ENCODE measurements around the gene CEMP1. TPM values are rescaled to one million over a fixed set of nuclear protein-coding genes. Genes with fewer than 3 reads are reported as not detected.

Gene CEMP1
- total RNA-seq, 2 donors from 2014 or later = 0.52 to 1.3 TPM

GRCh38 chr16:2482708-2483534, 48.3 kb downstream of the CEMP1 start:
- H3K36me3 ChIP-seq (replicated peaks in 1 of 2; ENCODE audit: insufficient read depth in 1 of 2, low read depth in 2 of 2) = no peaks in the 10 kb centered on the region
- no peaks in the 10 kb centered on the region for H3K27me3 ChIP-seq
- 22 to 36% methylated on average over 19 to 32 of the region's 32 CpGs for WGBS, 2 donors
- H3K9me3 ChIP-seq = no peaks in the 10 kb centered on the region
- intact Hi-C loops (cut with DNase I) = no loop called here
- peaks cover 85% of the 10 kb centered on the region for H3K4me1 ChIP-seq
- ATAC-seq (peak; percentile 35), DNase-seq (peak; percentile 48 to 77 (median 64))
- peak overlapping the region; percentile 75 to 86 (median 82) for H3K27ac ChIP-seq
- TF ChIP-seq POLR2A (IDR thresholded peaks at IDR 0.05) (peak in 2 of 3 donors; percentile 30 to 41), CTCF (IDR thresholded peaks at IDR 0.05) (no peak)
- no peak overlapping the region for H3K4me3 ChIP-seq

GRCh38 chr16:2482249-2482648, 49.0 kb downstream of the CEMP1 start:
- H3K4me1 ChIP-seq = peaks cover 85% of the 10 kb centered on the region
- 44 to 46% methylated on average over 13 of the region's 13 CpGs for WGBS, 2 donors
- no peak for ATAC-seq
- peak overlapping the region; percentile 75 to 86 (median 82) for H3K27ac ChIP-seq
- intact Hi-C loops (cut with DNase I) = no loop called here
- H3K36me3 ChIP-seq (replicated peaks in 1 of 2; ENCODE audit: insufficient read depth in 1 of 2, low read depth in 2 of 2) = no peaks in the 10 kb centered on the region
- H3K27me3 ChIP-seq = no peaks in the 10 kb centered on the region
- no peaks in the 10 kb centered on the region for H3K9me3 ChIP-seq
- no peak overlapping the region for H3K4me3 ChIP-seq
- peak in 2 of 4 donors; percentile 45 to 61 for DNase-seq
- TF ChIP-seq POLR2A (IDR thresholded peaks at IDR 0.05) (no peak), CTCF (IDR thresholded peaks at IDR 0.05) (no peak)

- Histone ChIP-seq H3K27me3 (no peaks in the 10 kb centered on the region), H3K4me1 (peaks cover 85% of the 10 kb centered on the region), H3K27ac (peak overlapping the region; percentile 75 to 86 (median 82)), H3K4me3 (no peak overlapping the region), H3K9me3 (no peaks in the 10 kb centered on the region), H3K36me3 (replicated peaks in 1 of 2; ENCODE audit: insufficient read depth in 1 of 2, low read depth in 2 of 2) (no peaks in the 10 kb centered on the region)
- no peak for TF ChIP-seq POLR2A (IDR thresholded peaks at IDR 0.05)
- TF ChIP-seq CTCF (IDR thresholded peaks at IDR 0.05) = peak in 1 of 7 experiments; percentile 8
- ATAC-seq (no peak), DNase-seq (peak in 1 of 4 donors; percentile 38)
- intact Hi-C loops (cut with DNase I) = no loop called here
- 13 to 33% methylated on average over 4 to 7 of the region's 7 CpGs for WGBS, 2 donors
Measured at GRCh38 chr16:2481676-2482075, 49.5 kb downstream of the CEMP1 start.

GRCh38 chr16:2480948-2481347, 50.3 kb downstream of the CEMP1 start:
- DNase-seq (peak; percentile 89 to 95 (median 94)), ATAC-seq (peak; percentile 83)
- TF ChIP-seq POLR2A (IDR thresholded peaks at IDR 0.05) (peak; percentile 12 to 53 (median 42)), CTCF (IDR thresholded peaks at IDR 0.05) (no peak)
- intact Hi-C loops (cut with DNase I) = no loop called here
- Histone ChIP-seq H3K27ac (peak overlapping the region; percentile 75 to 86 (median 82)), H3K4me1 (peaks cover 85% of the 10 kb centered on the region), H3K36me3 (replicated peaks in 1 of 2; ENCODE audit: insufficient read depth in 1 of 2, low read depth in 2 of 2) (no peaks in the 10 kb centered on the region), H3K27me3 (no peaks in the 10 kb centered on the region), H3K9me3 (no peaks in the 10 kb centered on the region), H3K4me3 (no peak overlapping the region)
- 21 to 28% methylated on average over 10 to 12 of the region's 12 CpGs for WGBS, 2 donors

MicroRNA genes within 50 kb of the gene (microRNA counts, 767-probe panel; counts per million panel counts)
- microRNA hsa-miR-3178 = 0 to 736 counts per million in 2 donors

Small RNA genes lying within 50 kb of the gene (microRNA-seq; reads per million reads assigned to microRNA genes)
- gene MIR3178 (ENCODE audit: borderline number of aligned reads in 2 of 2, borderline replicate concordance in 2 of 2) = 0 reads per million in 2 donors

Small RNA genes lying within 50 kb of the gene (small RNA-seq; reads per million reads assigned to genes)
- not detected for gene AC093525.1
- gene MIR3178 = not detected

Other genes starting within 250 kb of the CEMP1 start
- 10 to 100 TPM; 13.8 to 21.0 TPM for gene ABCA3, start 190.7 kb downstream of the CEMP1 start, total RNA-seq
- gene CCNF, start 102.0 kb downstream of the CEMP1 start, total RNA-seq = 1 to 10 TPM in 1 of 2 donors, under 1 TPM in 1; 0.99 to 2.3 TPM
- not detected for gene TEDC2, start 71.3 kb downstream of the CEMP1 start, total RNA-seq
- gene NTN3, start 60.1 kb downstream of the CEMP1 start, total RNA-seq = not detected
- 10 to 100 TPM; 18.7 to 30.0 TPM for gene TBC1D24, start 56.3 kb downstream of the CEMP1 start, total RNA-seq
- 10 to 100 TPM; 33.5 to 38.9 TPM for gene ATP6V0C, start 17.5 kb downstream of the CEMP1 start, total RNA-seq
- gene AMDHD2, start 11.0 kb downstream of the CEMP1 start, total RNA-seq = 10 to 100 TPM; 13.7 to 33.6 TPM
- 10 to 100 TPM; 20.5 to 28.0 TPM for gene PDPK1, start 6.6 kb upstream of the CEMP1 start, total RNA-seq
- gene KCTD5, start 151.1 kb upstream of the CEMP1 start, total RNA-seq = 1 to 10 TPM; 6.2 to 7.3 TPM
- gene PRSS27, start 188.8 kb upstream of the CEMP1 start, total RNA-seq = 1 to 10 TPM in 1 of 2 donors, not detected in 1; 2.1 TPM
- 1,000 to 10,000 TPM in 1 of 2 donors, 100 to 1,000 TPM in 1; 231 to 1,198 TPM for gene SRRM2, start 221.2 kb upstream of the CEMP1 start, total RNA-seq
- 100 to 1,000 TPM in 1 of 2 donors, 10 to 100 TPM in 1; 77.5 to 186 TPM for gene ELOB, start 245.9 kb upstream of the CEMP1 start, total RNA-seq

All from body of pancreas (tissue), 4 donors.